ENCODE measurements around the gene MTCL3.

The MTCL3 gene

GRCh38 chr6:127518710-127519468 lies at the start of gene MTCL3:
Gene MTCL3, minus strand, starts transcription at chr6:127519335.
- DNase-seq: peak; percentile 46 to 50

GRCh38 chr6:127567476-127567875 lies 48.3 kb upstream of the MTCL3 start:
- no peak for DNase-seq

- DNase-seq: no peak
Measured at GRCh38 chr6:127566651-127567050, 47.5 kb upstream of the MTCL3 start.

- no peak for DNase-seq
Measured at GRCh38 chr6:127566119-127566518, 47.0 kb upstream of the MTCL3 start.

- no peak for DNase-seq
Measured at GRCh38 chr6:127564761-127565160, 45.6 kb upstream of the MTCL3 start.

GRCh38 chr6:127561660-127562059 lies 42.5 kb upstream of the MTCL3 start:
- no peak for DNase-seq

GRCh38 chr6:127554435-127555006 lies 35.4 kb upstream of the MTCL3 start:
- no peak for DNase-seq

- no peak for DNase-seq
Measured at GRCh38 chr6:127550403-127550802, 31.3 kb upstream of the MTCL3 start.

GRCh38 chr6:127547904-127548649 lies 28.9 kb upstream of the MTCL3 start:
- DNase-seq: no peak

GRCh38 chr6:127547215-127547614 lies 28.1 kb upstream of the MTCL3 start:
- DNase-seq: peak in 1 of 2 donors; percentile 7

- DNase-seq: no peak
Measured at GRCh38 chr6:127539272-127539671, 20.1 kb upstream of the MTCL3 start.

GRCh38 chr6:127538750-127539264 lies 19.7 kb upstream of the MTCL3 start:
- no peak for DNase-seq

- DNase-seq: no peak
Measured at GRCh38 chr6:127533736-127534135, 14.6 kb upstream of the MTCL3 start.

- no peak for DNase-seq
Measured at GRCh38 chr6:127533011-127533410, 13.9 kb upstream of the MTCL3 start.

GRCh38 chr6:127522714-127523113 lies 3.6 kb upstream of the MTCL3 start:
- no peak for DNase-seq

- peak in 1 of 2 donors; percentile 7 for DNase-seq
Measured at GRCh38 chr6:127520066-127520465, 931 bp upstream of the MTCL3 start.

- DNase-seq: no peak
Measured at GRCh38 chr6:127519469-127519785, 292 bp upstream of the MTCL3 start.

- DNase-seq: no peak
Measured at GRCh38 chr6:127518191-127518709, 885 bp downstream of the MTCL3 start.

GRCh38 chr6:127517693-127518092 lies 1.4 kb downstream of the MTCL3 start:
- no peak for DNase-seq

- peak; percentile 40 to 43 for DNase-seq
Measured at GRCh38 chr6:127516662-127517273, 2.4 kb downstream of the MTCL3 start.

GRCh38 chr6:127515794-127516661 lies 3.1 kb downstream of the MTCL3 start:
- peak; percentile 58 to 59 for DNase-seq

- DNase-seq: no peak
Measured at GRCh38 chr6:127515234-127515793, 3.8 kb downstream of the MTCL3 start.
